Measurements from ENCODE around the gene MBD6. TPM values are rescaled to one million over a fixed set of nuclear protein-coding genes. Genes with fewer than 3 reads are reported as not detected.

MBD6 gene
- total and polyA plus RNA-seq, 2 of the 13 experiments (the other 11 are each of a cell fraction or from before 2014, with no cell fraction given) = 4.1 to 5.9 TPM

DNA sequence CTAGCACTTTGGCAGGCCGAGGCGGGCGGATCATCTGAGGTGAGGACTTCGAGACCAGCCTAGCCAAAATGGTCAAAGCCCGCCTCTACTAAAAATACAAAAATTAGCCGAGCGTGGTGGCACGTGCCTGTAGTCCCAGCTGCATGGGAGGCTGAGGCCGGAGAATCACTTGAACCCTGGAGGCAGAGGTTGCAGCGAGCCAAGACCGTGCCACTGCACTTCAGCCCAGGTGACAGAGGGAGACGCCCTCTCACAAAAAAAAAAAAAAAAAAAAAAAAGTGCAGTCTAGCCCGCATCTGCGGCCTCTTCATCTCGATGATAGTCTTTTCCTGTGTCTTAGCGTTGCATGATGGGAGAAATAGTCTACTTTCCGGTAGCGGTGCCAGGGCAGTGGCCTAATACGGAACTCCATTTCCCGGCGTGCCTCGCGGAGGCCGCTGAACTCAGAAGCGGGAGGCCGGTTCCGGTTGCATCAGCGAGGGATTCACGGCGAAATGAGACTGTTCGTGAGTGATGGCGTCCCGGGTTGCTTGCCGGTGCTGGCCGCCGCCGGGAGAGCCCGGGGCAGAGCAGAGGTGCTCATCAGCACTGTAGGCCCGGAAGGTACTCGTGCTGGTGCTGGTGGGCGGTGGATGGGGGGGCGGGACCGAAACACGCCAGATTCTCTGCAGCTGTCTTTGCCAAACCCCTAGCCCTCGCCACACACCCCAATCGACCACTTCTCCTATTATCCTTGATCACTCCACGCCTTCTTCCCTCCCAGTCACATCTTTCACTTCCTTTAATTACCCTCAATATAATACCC is 34.8 kb upstream of the MBD6 start, which contains the start of gene MARS1 (continued):
- TF ChIP-seq HCFC1 (IDR thresholded peaks at IDR 0.05; ENCODE audit: low read depth, low read length) (peak; percentile 91), SPEN (CRISPR knock-in tag; IDR thresholded peaks at IDR 0.05; ENCODE audit: low read depth) (peak; percentile 75; the same call in 1 of the 2 replicates), GTF2F1 (IDR thresholded peaks at IDR 0.05; ENCODE audit: low read length) (no peak), ZMYM4 (CRISPR knock-in tag; IDR thresholded peaks at IDR 0.05) (peak; percentile 82), CREB1 (IDR thresholded peaks at IDR 0.05) (no peak), CREB1 (CRISPR knock-in tag; IDR thresholded peaks at IDR 0.05) (peak; percentile 80), PTBP1 (IDR thresholded peaks at IDR 0.05; ENCODE audit: low read depth, low read length, poor library complexity, severe bottlenecking) (peak; percentile 57), MYNN (CRISPR knock-in tag; IDR thresholded peaks at IDR 0.05; ENCODE audit: low read depth) (no peak), ZNF143 (CRISPR knock-in tag; IDR thresholded peaks at IDR 0.05) (peak; percentile 96), GABPA (IDR thresholded peaks at IDR 0.05; ENCODE audit: low read depth, low read length) (peak; percentile 81), GABPA (CRISPR knock-in tag; IDR thresholded peaks at IDR 0.05; ENCODE audit: low read depth) (peak; percentile 97), ZNF746 (CRISPR knock-in tag; IDR thresholded peaks at IDR 0.05) (no peak), HOXA9 (CRISPR knock-in tag; IDR thresholded peaks at IDR 0.05; ENCODE audit: borderline replicate concordance) (no peak), MYC (CRISPR knock-in tag; IDR thresholded peaks at IDR 0.05; ENCODE audit: borderline replicate concordance) (peak; percentile 82; the same call in 1 of the 2 replicates), SIX1 (CRISPR knock-in tag; IDR thresholded peaks at IDR 0.05; ENCODE audit: borderline replicate concordance) (0 out of 2 replicates have a peak, but pooled peaks have one; percentile 24), ZNF33B (CRISPR knock-in tag; IDR thresholded peaks at IDR 0.05) (no peak), MEF2D (CRISPR knock-in tag; IDR thresholded peaks at IDR 0.05) (peak; percentile 54), U2AF2 (IDR thresholded peaks at IDR 0.05; ENCODE audit: low read depth, low read length) (no peak), FOXA3 (CRISPR knock-in tag; IDR thresholded peaks at IDR 0.05) (no peak), HDAC6 (IDR thresholded peaks at IDR 0.05; ENCODE audit: low read depth, low read length) (no peak)
- TF ChIP-seq, protein P1, sequence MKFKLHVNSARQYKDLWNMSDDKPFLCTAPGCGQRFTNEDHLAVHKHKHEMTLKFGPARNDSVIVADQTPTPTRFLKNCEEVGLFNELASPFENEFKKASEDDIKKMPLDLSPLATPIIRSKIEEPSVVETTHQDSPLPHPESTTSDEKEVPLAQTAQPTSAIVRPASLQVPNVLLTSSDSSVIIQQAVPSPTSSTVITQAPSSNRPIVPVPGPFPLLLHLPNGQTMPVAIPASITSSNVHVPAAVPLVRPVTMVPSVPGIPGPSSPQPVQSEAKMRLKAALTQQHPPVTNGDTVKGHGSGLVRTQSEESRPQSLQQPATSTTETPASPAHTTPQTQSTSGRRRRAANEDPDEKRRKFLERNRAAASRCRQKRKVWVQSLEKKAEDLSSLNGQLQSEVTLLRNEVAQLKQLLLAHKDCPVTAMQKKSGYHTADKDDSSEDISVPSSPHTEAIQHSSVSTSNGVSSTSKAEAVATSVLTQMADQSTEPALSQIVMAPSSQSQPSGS (CRISPR knock-in tag; IDR thresholded peaks at IDR 0.05) = no peak; the same call in 1 of the 2 replicates
- TF ChIP-seq, protein P2, sequence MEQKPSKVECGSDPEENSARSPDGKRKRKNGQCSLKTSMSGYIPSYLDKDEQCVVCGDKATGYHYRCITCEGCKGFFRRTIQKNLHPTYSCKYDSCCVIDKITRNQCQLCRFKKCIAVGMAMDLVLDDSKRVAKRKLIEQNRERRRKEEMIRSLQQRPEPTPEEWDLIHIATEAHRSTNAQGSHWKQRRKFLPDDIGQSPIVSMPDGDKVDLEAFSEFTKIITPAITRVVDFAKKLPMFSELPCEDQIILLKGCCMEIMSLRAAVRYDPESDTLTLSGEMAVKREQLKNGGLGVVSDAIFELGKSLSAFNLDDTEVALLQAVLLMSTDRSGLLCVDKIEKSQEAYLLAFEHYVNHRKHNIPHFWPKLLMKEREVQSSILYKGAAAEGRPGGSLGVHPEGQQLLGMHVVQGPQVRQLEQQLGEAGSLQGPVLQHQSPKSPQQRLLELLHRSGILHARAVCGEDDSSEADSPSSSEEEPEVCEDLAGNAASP (CRISPR knock-in tag; IDR thresholded peaks at IDR 0.05; ENCODE audit: borderline replicate concordance) = no peak
- TF ChIP-seq, protein P3, sequence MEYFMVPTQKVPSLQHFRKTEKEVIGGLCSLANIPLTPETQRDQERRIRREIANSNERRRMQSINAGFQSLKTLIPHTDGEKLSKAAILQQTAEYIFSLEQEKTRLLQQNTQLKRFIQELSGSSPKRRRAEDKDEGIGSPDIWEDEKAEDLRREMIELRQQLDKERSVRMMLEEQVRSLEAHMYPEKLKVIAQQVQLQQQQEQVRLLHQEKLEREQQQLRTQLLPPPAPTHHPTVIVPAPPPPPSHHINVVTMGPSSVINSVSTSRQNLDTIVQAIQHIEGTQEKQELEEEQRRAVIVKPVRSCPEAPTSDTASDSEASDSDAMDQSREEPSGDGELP (IDR thresholded peaks at IDR 0.05; ENCODE audit: borderline replicate concordance, low read depth) = peak; percentile 60; the same call in 1 of the 2 replicates
- TF ChIP-seq, protein P4, sequence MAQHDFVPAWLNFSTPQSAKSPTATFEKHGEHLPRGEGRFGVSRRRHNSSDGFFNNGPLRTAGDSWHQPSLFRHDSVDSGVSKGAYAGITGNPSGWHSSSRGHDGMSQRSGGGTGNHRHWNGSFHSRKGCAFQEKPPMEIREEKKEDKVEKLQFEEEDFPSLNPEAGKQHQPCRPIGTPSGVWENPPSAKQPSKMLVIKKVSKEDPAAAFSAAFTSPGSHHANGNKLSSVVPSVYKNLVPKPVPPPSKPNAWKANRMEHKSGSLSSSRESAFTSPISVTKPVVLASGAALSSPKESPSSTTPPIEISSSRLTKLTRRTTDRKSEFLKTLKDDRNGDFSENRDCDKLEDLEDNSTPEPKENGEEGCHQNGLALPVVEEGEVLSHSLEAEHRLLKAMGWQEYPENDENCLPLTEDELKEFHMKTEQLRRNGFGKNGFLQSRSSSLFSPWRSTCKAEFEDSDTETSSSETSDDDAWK (CRISPR knock-in tag; IDR thresholded peaks at IDR 0.05) = no peak
- TF ChIP-seq, protein P5, sequence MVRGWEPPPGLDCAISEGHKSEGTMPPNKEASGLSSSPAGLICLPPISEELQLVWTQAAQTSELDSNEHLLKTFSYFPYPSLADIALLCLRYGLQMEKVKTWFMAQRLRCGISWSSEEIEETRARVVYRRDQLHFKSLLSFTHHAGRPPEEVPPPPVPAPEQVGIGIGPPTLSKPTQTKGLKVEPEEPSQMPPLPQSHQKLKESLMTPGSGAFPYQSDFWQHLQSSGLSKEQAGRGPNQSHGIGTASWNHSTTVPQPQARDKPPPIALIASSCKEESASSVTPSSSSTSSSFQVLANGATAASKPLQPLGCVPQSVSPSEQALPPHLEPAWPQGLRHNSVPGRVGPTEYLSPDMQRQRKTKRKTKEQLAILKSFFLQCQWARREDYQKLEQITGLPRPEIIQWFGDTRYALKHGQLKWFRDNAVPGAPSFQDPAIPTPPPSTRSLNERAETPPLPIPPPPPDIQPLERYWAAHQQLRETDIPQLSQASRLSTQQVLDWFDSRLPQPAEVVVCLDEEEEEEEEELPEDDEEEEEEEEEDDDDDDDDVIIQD (CRISPR knock-in tag; IDR thresholded peaks at IDR 0.05; ENCODE audit: low read depth) = no peak

Data from HepG2 (cell line).